GM12878 (cell line): ENCODE data around the gene PMM1. TPM values are rescaled to one million over a fixed set of nuclear protein-coding genes. Genes with fewer than 3 reads are reported as not detected.

Experiments used
- ATAC-seq: fragments of 200-7000 bp; cut with Tn5 transposase; 3 replicates; pipeline ENCODE4 v1.9.1; 2020; ENCODE audit warnings: mild to moderate bottlenecking, moderate library complexity
- BruUV-seq: library from RNA; stranded (reverse); fragments of 400-500 nt; replicated peaks from 2 replicates; lab custom pipeline; 2021; lab: Mats Ljungman, UMichigan
- CTCF ChIA-PET: fragments of 300-600 bp; sonication (Branson Sonifier 250); formaldehyde crosslinking; extraction: SDS; loops from one replicate; lab custom pipeline; 2021; ENCODE audit warnings: inconsistent platforms; lab: Yijun Ruan, JAX
- POLR2A ChIA-PET: fragments of 350-600 bp; formaldehyde crosslinking; extraction: SDS; loops from one replicate; lab custom pipeline; 2021; ENCODE audit warnings: inconsistent platforms; lab: Charles Lee
- RAD21 ChIA-PET: fragments of 300-600 bp; sonication (Branson Sonifier 250); formaldehyde crosslinking; loops from one replicate; lab custom pipeline; 2023; ENCODE audit warnings: antibody characterized with exemption; ENCODE audit not compliant: unreplicated experiment; lab: Charles Lee
- SMC1A ChIA-PET: fragments of 300-600 bp; sonication (Branson Sonifier 250); formaldehyde crosslinking; loops from one replicate; lab custom pipeline; 2023; ENCODE audit not compliant: unreplicated experiment, uncharacterized antibody; lab: Charles Lee
- DNase-seq: peaks from one replicate; pipeline ENCODE4 v3.0.0-alpha.2; 2011; ENCODE audit warnings: low read depth, low spot score
- FAIRE-seq: peaks from 3 replicates; lab custom pipeline; 2011; peaks lifted over from hg19 to GRCh38; lab: Jason Lieb, UNC
- H2AFZ ChIP-seq: 2 replicates; pipeline ENCODE4 v1.6.0; 2011; ENCODE audit warnings: low read depth, low read length, control low read depth; ENCODE audit not compliant: control insufficient read depth
- H3K27ac ChIP-seq: 2 replicates; pipeline ENCODE4 v1.5.1; 2011; ENCODE audit warnings: control low read depth; ENCODE audit not compliant: control insufficient read depth, insufficient read depth
- H3K27me3 ChIP-seq, 2 experiments: replicated peaks in 1 of 2; 2 replicates each; pipeline versions ENCODE4 v1.6.0 to v1.6.1; 2011; ENCODE audit warnings: low read length in 1 of 2; ENCODE audit not compliant: control insufficient read depth in 2 of 2, insufficient read depth in 2 of 2
- H3K36me3 ChIP-seq, 2 experiments: 2 replicates each; pipeline ENCODE4 v1.5.1; 2011; ENCODE audit warnings: low read length in 1 of 2; ENCODE audit not compliant: control insufficient read depth in 2 of 2, insufficient read depth in 2 of 2
- H3K4me1 ChIP-seq: 2 replicates; pipeline ENCODE4 v1.6.1; 2011; ENCODE audit warnings: mild to moderate bottlenecking, low read length, moderate library complexity, mixed read lengths; ENCODE audit not compliant: control insufficient read depth, insufficient read depth
- H3K4me2 ChIP-seq: 2 replicates; pipeline ENCODE4 v1.6.0; 2011; ENCODE audit warnings: control low read depth; ENCODE audit not compliant: control insufficient read depth, insufficient read depth
- H3K4me3 ChIP-seq: fragments of 200-600 bp; sonication (generic); 2 replicates; pipeline ENCODE4 v1.5.1; 2016
- H3K79me2 ChIP-seq: 2 replicates; pipeline ENCODE4 v1.6.0; 2011; ENCODE audit warnings: low read length; ENCODE audit not compliant: control insufficient read depth, insufficient read depth
- H3K9ac ChIP-seq: 2 replicates; pipeline ENCODE4 v1.8.0; 2011; ENCODE audit warnings: low read length, control low read depth, mixed read lengths; ENCODE audit not compliant: control insufficient read depth, insufficient read depth
- H3K9me3 ChIP-seq: replicated peaks from 3 replicates; pipeline ENCODE4 v1.5.1; 2011; ENCODE audit warnings: mild to moderate bottlenecking, low read length; ENCODE audit not compliant: control insufficient read depth, insufficient read depth
- H4K20me1 ChIP-seq: 2 replicates; pipeline ENCODE4 v1.6.0; 2011; ENCODE audit not compliant: control insufficient read depth, insufficient read depth
- BCL3 ChIP-seq: IDR thresholded peaks from 2 replicates; pipeline ENCODE4 v1.6.1; 2011; ENCODE audit warnings: borderline replicate concordance, low read depth, mild to moderate bottlenecking, moderate library complexity, low read length; ENCODE audit not compliant: insufficient read depth, poor library complexity, severe bottlenecking
- FOXK2 ChIP-seq: fragments of 450-650 bp; IDR thresholded peaks from 2 replicates; pipeline ENCODE4 v1.6.1; 2017; ENCODE audit warnings: mild to moderate bottlenecking, moderate library complexity
- IKZF2 ChIP-seq, 2 experiments: fragments of 450-650 bp; IDR thresholded peaks; 2 replicates each; pipeline ENCODE4 v1.6.1; 2017; ENCODE audit warnings: mild to moderate bottlenecking in 2 of 2, moderate library complexity in 2 of 2
- IRF4 ChIP-seq: IDR thresholded peaks from 2 replicates; pipeline ENCODE4 v1.6.1; 2011; ENCODE audit warnings: low read depth, low read length
- RB1 ChIP-seq: fragments of 450-650 bp; formaldehyde crosslinking; IDR thresholded peaks from 2 replicates; pipeline ENCODE4 v1.6.1; 2017; ENCODE audit warnings: mild to moderate bottlenecking, borderline replicate concordance
- SKIL ChIP-seq: fragments of 450-650 bp; IDR thresholded peaks from 2 replicates; pipeline ENCODE4 v1.6.1; 2017; ENCODE audit warnings: mild to moderate bottlenecking, low read depth, inconsistent platforms; ENCODE audit not compliant: poor library complexity, severe bottlenecking
- SMARCA5 ChIP-seq: fragments of 450-650 bp; IDR thresholded peaks from 2 replicates; pipeline ENCODE4 v1.6.1; 2017; ENCODE audit warnings: mild to moderate bottlenecking
- SRF ChIP-seq, 2 experiments: IDR thresholded peaks; 2 replicates each; pipeline ENCODE4 v1.6.1; 2011; ENCODE audit warnings: low read depth in 2 of 2, low read length in 2 of 2, mild to moderate bottlenecking in 1 of 2, moderate library complexity in 1 of 2
- ZNF274 ChIP-seq: IDR thresholded peaks from one replicate; pipeline ENCODE4 v1.8.0; 2011; ENCODE audit not compliant: insufficient read length, insufficient read depth
- WGBS: methylation state at CpG from one replicate; pipeline ENCODE4 v1.1.6; 2016; ENCODE audit warnings: low lambda C conversion rate; ENCODE audit not compliant: insufficient replicate concordance, insufficient coverage; ENCODE audit errors: missing lambda C conversion rate; 5-methylcytosine and 5-hydroxymethylcytosine counted together
- in situ Hi-C: fragments of 300-500 bp; cut with MboI; formaldehyde crosslinking; loops from 9 replicates; pipeline ENCODE4 v1.14.3; 2018; ENCODE audit warnings: mixed read lengths
- intact Hi-C: fragments of 100-400 bp; cut with micrococcal nuclease; formaldehyde crosslinking; loops from one replicate; pipeline ENCODE4 v1.14.2; 2022; ENCODE audit not compliant: unreplicated experiment
- polyA plus RNA-seq, 11 experiments: library from polyadenylated mRNA; depleted of rRNA in 4 of 11; unstranded in 6 of 11; stranded (reverse) in 5 of 11; fragments of >200 nt; fragmentation: Nextera tagmentation in 4 of 11; fragmentation: Illumina TruSeq in 1 of 11; extraction: Ambion mirVana in 4 of 11; extraction: Trizol in 1 of 11; gene quantifications; 1 replicate in 1 of 11; 2 replicates in 10 of 11; pipeline versions ENCODE4 v1.2.1 to v1.2.3, GENCODE V29; 2011 to 2016; ENCODE audit warnings: inconsistent platforms in 2 of 11, missing spikeins in 2 of 11, low read depth in 1 of 11
- total RNA-seq, 4 experiments: library from RNA; depleted of rRNA in 3 of 4; stranded (reverse); fragments of >200 nt in 3 of 4; fragmentation: Illumina TruSeq in 1 of 4; extraction: Trizol in 1 of 4; gene quantifications; 2 replicates each; pipeline versions ENCODE4 v1.2.1 to v1.2.3, GENCODE V29; 2013 to 2021

Gene PMM1
- total and polyA plus RNA-seq, 10 of the 15 experiments (the other 5 are each of a cell fraction or from before 2014, with no cell fraction given), result 8.2 to 32.2 (median 16.9) TPM

GRCh38 chr22:41638748-41639147, 49.1 kb upstream of the PMM1 start:
- H3K27me3 ChIP-seq, result no peaks in the 10 kb centered on the region
- H3K9ac ChIP-seq, result no peak overlapping the region
- no TSS peak for BruUV-seq
- in situ Hi-C loops, result no loop called here
- H4K20me1 ChIP-seq, result no peaks in the 10 kb centered on the region; the same call in 1 of the 2 replicates
- H3K4me2 ChIP-seq, result no peak overlapping the region
- H3K27ac ChIP-seq, result no peak overlapping the region
- DNase-seq (no peak), ATAC-seq (no peak), FAIRE-seq (no peak)
- peaks cover 23 to 32% of the 10 kb centered on the region in 2 experiments for H3K36me3 ChIP-seq
- ChIA-PET POLR2A (interaction anchor here (0.7 to 1.4 kb wide), 3 partner anchors 13 to 49 kb away, joined by 4 to 9 read pairs (median 7); partner anchors contain the start of genes DESI1, PMM1 and XRCC6), RAD21 (no interaction called here), SMC1A (interaction anchor here (0.6 kb wide), 1 partner anchor 16 kb away, joined by 3 read pairs; no protein-coding TSS in a partner anchor), CTCF (no interaction called here)
- no peak overlapping the region for H3K4me3 ChIP-seq
- 98% methylated on average over 4 of the region's 5 CpGs for WGBS
- H2AFZ ChIP-seq, result no peak overlapping the region
- no peaks in the 10 kb centered on the region for H3K9me3 ChIP-seq
- H3K4me1 ChIP-seq, result no peaks in the 10 kb centered on the region
- TF ChIP-seq FOXK2, result no peak
- no peak for TF ChIP-seq ZNF274
- TF ChIP-seq BCL3, result no peak
- TF ChIP-seq RB1, result no peak
- TF ChIP-seq SMARCA5, result no peak
- TF ChIP-seq SKIL, result no peak
- TF ChIP-seq IKZF2 (IDR thresholded peaks at IDR 0.05), result no peak
- no peak for TF ChIP-seq SRF (IDR thresholded peaks at IDR 0.05; ENCODE audit: low read depth in 2 of 2, low read length in 2 of 2)
- TF ChIP-seq IRF4, result no peak
- intact Hi-C loops, result no loop called here
- no peaks in the 10 kb centered on the region for H3K79me2 ChIP-seq
